Glutamatergic neuron (in vitro differentiated cells): ENCODE results near the gene SMDT1. TPM values are rescaled to one million over a fixed set of nuclear protein-coding genes. Genes with fewer than 3 reads are reported as not detected.
"Not testable (repeated sequence)": the region's sequence is repeated elsewhere in the genome, so short reads cannot be mapped to it uniquely, and the experiment has no call there.

Source experiments
- DNase-seq: peaks from one replicate; pipeline ENCODE4 v3.0.0; 2022
- H3K27ac Mint-ChIP-seq: one replicate; pipeline ENCODE4 v1.8.0; 2020; ENCODE audit warnings: mild to moderate bottlenecking, mixed read lengths, inconsistent platforms; ENCODE audit not compliant: unreplicated experiment
- H3K27me3 Mint-ChIP-seq: one replicate; pipeline ENCODE4 v1.8.0; 2020; ENCODE audit warnings: mild to moderate bottlenecking, moderate library complexity, mixed read lengths, inconsistent platforms; ENCODE audit not compliant: unreplicated experiment
- H3K36me3 Mint-ChIP-seq: one replicate; pipeline ENCODE4 v1.8.0; 2020; ENCODE audit warnings: mild to moderate bottlenecking, mixed read lengths, inconsistent platforms; ENCODE audit not compliant: unreplicated experiment
- H3K4me1 Mint-ChIP-seq: one replicate; pipeline ENCODE4 v1.8.0; 2020; ENCODE audit warnings: mild to moderate bottlenecking, low read depth, mixed read lengths, inconsistent platforms; ENCODE audit not compliant: unreplicated experiment
- H3K4me3 Mint-ChIP-seq: one replicate; pipeline ENCODE4 v1.8.0; 2020; ENCODE audit warnings: mild to moderate bottlenecking, mixed read lengths, inconsistent platforms; ENCODE audit not compliant: unreplicated experiment
- H3K9me3 Mint-ChIP-seq: one replicate; pipeline ENCODE4 v1.8.0; 2020; ENCODE audit warnings: mild to moderate bottlenecking, moderate library complexity, mixed read lengths, inconsistent platforms; ENCODE audit not compliant: unreplicated experiment
- CTCF ChIP-seq: fragments of 200-600 bp; sonication (generic); IDR thresholded peaks from one replicate; pipeline ENCODE4 v1.5.0; 2021; ENCODE audit not compliant: partially characterized antibody, unreplicated experiment
- total RNA-seq: library from RNA; stranded (reverse); fragmentation: NEBNext Ultra II Directional; extraction: Animal tissue kit (Norgen Biotek cat#: 25700); gene quantifications from one replicate; pipeline ENCODE4 v1.2.1, GENCODE V29; 2021; ENCODE audit not compliant: unreplicated experiment

SMDT1 gene
- total RNA-seq, 1 donor from 2014 or later = 62.0 TPM

- not testable (repeated sequence) for H3K27ac Mint-ChIP-seq, H3K4me1 Mint-ChIP-seq, H3K4me3 Mint-ChIP-seq, H3K27me3 Mint-ChIP-seq, DNase-seq
- peaks cover 16% of the 10 kb centered on the region for H3K36me3 Mint-ChIP-seq
- H3K9me3 Mint-ChIP-seq = peaks cover 22% of the 10 kb centered on the region
Measured at GRCh38 chr22:42130639-42131431, 51.3 kb downstream of the SMDT1 start, which contains the start of gene CYP2D6. Gene CYP2D6, minus strand, starts transcription at chr22:42130810. Its CDS starts 19 bp downstream, at chr22:42130791.

DNA sequence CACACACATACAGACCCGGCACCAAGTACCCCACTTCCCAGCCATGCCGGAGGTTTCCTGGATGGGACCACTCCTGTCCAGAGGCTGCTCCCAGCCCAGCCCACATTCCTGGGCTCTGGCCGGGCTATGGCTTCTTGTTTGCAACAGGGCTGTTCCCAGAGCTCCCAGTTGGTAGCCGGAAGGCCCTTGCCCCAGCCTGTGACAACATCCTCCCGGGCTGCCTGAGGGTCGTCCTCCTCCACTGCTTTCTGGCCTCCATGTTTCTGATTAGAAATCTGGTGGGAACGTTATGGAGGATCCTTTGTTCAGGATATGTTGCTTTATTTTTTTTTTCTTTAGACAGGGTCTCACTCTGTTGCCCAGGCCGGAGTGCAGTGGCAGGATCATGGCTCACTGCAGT, 52.1 kb downstream of the SMDT1 start:
- Mint-ChIP-seq H3K27me3 (peaks cover 7% of the 10 kb centered on the region), H3K4me3 (no peak overlapping the region), H3K36me3 (peaks cover 16% of the 10 kb centered on the region), H3K4me1 (peaks cover 5% of the 10 kb centered on the region), H3K27ac (no peak overlapping the region), H3K9me3 (peaks cover 22% of the 10 kb centered on the region)
- TF ChIP-seq CTCF = no peak
- no peak for DNase-seq

GRCh38 chr22:42132457-42132856, 53.0 kb downstream of the SMDT1 start:
- TF ChIP-seq CTCF = no peak
- Mint-ChIP-seq H3K9me3 (peaks cover 21% of the 10 kb centered on the region), H3K27me3 (peaks cover 5% of the 10 kb centered on the region), H3K27ac (no peak overlapping the region), H3K4me3 (no peak overlapping the region), H3K4me1 (peaks cover 5% of the 10 kb centered on the region), H3K36me3 (peaks cover 16% of the 10 kb centered on the region)
- DNase-seq = no peak

Other genes starting within 250 kb of the SMDT1 start
- 291 TPM for gene SREBF2, start 246.6 kb upstream of the SMDT1 start, total RNA-seq
- not detected for gene SHISA8, start 164.6 kb upstream of the SMDT1 start, total RNA-seq
- 0.37 TPM for gene TNFRSF13C, start 152.9 kb upstream of the SMDT1 start, total RNA-seq
- gene CENPM, start 132.5 kb upstream of the SMDT1 start, total RNA-seq = 3.4 TPM
- gene SEPTIN3, start 110.3 kb upstream of the SMDT1 start, total RNA-seq = 216 TPM
- gene WBP2NL, start 80.9 kb upstream of the SMDT1 start, total RNA-seq = not detected
- 13.0 TPM for gene NAGA, start 8.9 kb upstream of the SMDT1 start, total RNA-seq
- gene PHETA2, start 5.5 kb upstream of the SMDT1 start, total RNA-seq = 0.88 TPM
- gene NDUFA6, start 11.1 kb downstream of the SMDT1 start, total RNA-seq = 90.1 TPM
- gene CYP2D6, start 51.1 kb downstream of the SMDT1 start, total RNA-seq = 15.9 TPM
- 112 TPM for gene TCF20, start 191.0 kb downstream of the SMDT1 start, total RNA-seq